Calu3 (cell line): ENCODE results near the gene IFITM1. TPM values are rescaled to one million over a fixed set of nuclear protein-coding genes. Genes with fewer than 3 reads are reported as not detected.
"Not testable (repeated sequence)": the region's sequence is repeated elsewhere in the genome, so short reads cannot be mapped to it uniquely, and the experiment has no call there.

Source experiments
- BruUV-seq: library from RNA; stranded (reverse); fragments of 400-500 nt; replicated peaks from 2 replicates; lab custom pipeline; 2021; lab: Mats Ljungman, UMichigan
- CTCF ChIA-PET: fragments of 300-600 bp; sonication (Branson Sonifier 250); formaldehyde crosslinking; loops from one replicate; lab custom pipeline; 2022; ENCODE audit warnings: antibody characterized with exemption; lab: Charles Lee
- DNase-seq: peaks from one replicate; pipeline ENCODE4 v3.0.0; 2022
- H3K27ac Mint-ChIP-seq: one replicate; pipeline ENCODE4 v1.8.0; 2022; ENCODE audit warnings: mixed read lengths; ENCODE audit not compliant: unreplicated experiment
- H3K27me3 Mint-ChIP-seq: one replicate; pipeline ENCODE4 v1.8.0; 2022; ENCODE audit warnings: mixed read lengths; ENCODE audit not compliant: unreplicated experiment
- H3K36me3 Mint-ChIP-seq: one replicate; pipeline ENCODE4 v1.8.0; 2022; ENCODE audit warnings: mild to moderate bottlenecking, moderate library complexity, mixed read lengths; ENCODE audit not compliant: insufficient read depth, unreplicated experiment
- H3K4me1 Mint-ChIP-seq: one replicate; pipeline ENCODE4 v1.8.0; 2022; ENCODE audit warnings: mild to moderate bottlenecking, low read depth, mixed read lengths; ENCODE audit not compliant: unreplicated experiment
- H3K4me3 Mint-ChIP-seq: one replicate; pipeline ENCODE4 v1.8.0; 2022; ENCODE audit warnings: mild to moderate bottlenecking, low read depth, moderate library complexity, mixed read lengths; ENCODE audit not compliant: unreplicated experiment
- H3K9me3 Mint-ChIP-seq: one replicate; pipeline ENCODE4 v1.8.0; 2022; ENCODE audit warnings: low read depth, mixed read lengths; ENCODE audit not compliant: unreplicated experiment
- intact Hi-C: fragments of 100-400 bp; cut with micrococcal nuclease; formaldehyde crosslinking; loops from one replicate; pipeline ENCODE4 v1.10.0; 2022; ENCODE audit not compliant: unreplicated experiment
- total RNA-seq: library from RNA; stranded (reverse); gene quantifications from 2 replicates; pipeline ENCODE4 v1.2.3, GENCODE V29; 2022
- TF ChIP-seq, protein P1 (sequence below): fragments of 200-600 bp; IDR thresholded peaks from one replicate; pipeline ENCODE4 v1.8.0; 2022; ENCODE audit warnings: antibody characterized with exemption; ENCODE audit not compliant: unreplicated experiment

The IFITM1 gene
- total RNA-seq, 1 experiment from 2014 or later, result 45.6 TPM

- intact Hi-C loops, BruUV-seq, DNase-seq, H3K9me3 Mint-ChIP-seq: not testable (repeated sequence)
- Mint-ChIP-seq H3K27ac (peak overlapping the region; percentile 31), H3K36me3 (peaks cover 13% of the 10 kb centered on the region), H3K4me1 (peaks cover 19% of the 10 kb centered on the region), H3K27me3 (peaks cover 26% of the 10 kb centered on the region), H3K4me3 (peak overlapping the region; percentile 80)
- CTCF ChIA-PET, result interaction anchor here (0.6 kb wide), 1 partner anchor 10 kb away, joined by 3 read pairs; no protein-coding TSS in a partner anchor
Observed at GRCh38 chr11:319121-319887, 5.5 kb downstream of the IFITM1 start.

- DNase-seq, CTCF ChIA-PET, BruUV-seq, H3K9me3 Mint-ChIP-seq: not testable (repeated sequence)
- Mint-ChIP-seq H3K4me1 (peaks cover 16% of the 10 kb centered on the region), H3K27ac (peak overlapping the region; percentile 45), H3K4me3 (peak overlapping the region; percentile 80), H3K36me3 (peaks cover 13% of the 10 kb centered on the region), H3K27me3 (peaks cover 20% of the 10 kb centered on the region)
- intact Hi-C loops, result loop anchor here (1.0 kb wide), 1 partner anchor 13 kb away; the partner anchor contains the start of gene IFITM2
Observed at GRCh38 chr11:319888-320273, 6.0 kb downstream of the IFITM1 start.

GRCh38 chr11:324156-324555, 10.3 kb downstream of the IFITM1 start:
- Mint-ChIP-seq H3K4me3 (no peak overlapping the region), H3K9me3 (no peaks in the 10 kb centered on the region), H3K27me3 (peaks cover 17% of the 10 kb centered on the region), H3K4me1 (peaks cover 16% of the 10 kb centered on the region), H3K36me3 (peaks cover 16% of the 10 kb centered on the region), H3K27ac (no peak overlapping the region)
- no peak for DNase-seq
- no TSS peak for BruUV-seq
- TF ChIP-seq, protein P1, sequence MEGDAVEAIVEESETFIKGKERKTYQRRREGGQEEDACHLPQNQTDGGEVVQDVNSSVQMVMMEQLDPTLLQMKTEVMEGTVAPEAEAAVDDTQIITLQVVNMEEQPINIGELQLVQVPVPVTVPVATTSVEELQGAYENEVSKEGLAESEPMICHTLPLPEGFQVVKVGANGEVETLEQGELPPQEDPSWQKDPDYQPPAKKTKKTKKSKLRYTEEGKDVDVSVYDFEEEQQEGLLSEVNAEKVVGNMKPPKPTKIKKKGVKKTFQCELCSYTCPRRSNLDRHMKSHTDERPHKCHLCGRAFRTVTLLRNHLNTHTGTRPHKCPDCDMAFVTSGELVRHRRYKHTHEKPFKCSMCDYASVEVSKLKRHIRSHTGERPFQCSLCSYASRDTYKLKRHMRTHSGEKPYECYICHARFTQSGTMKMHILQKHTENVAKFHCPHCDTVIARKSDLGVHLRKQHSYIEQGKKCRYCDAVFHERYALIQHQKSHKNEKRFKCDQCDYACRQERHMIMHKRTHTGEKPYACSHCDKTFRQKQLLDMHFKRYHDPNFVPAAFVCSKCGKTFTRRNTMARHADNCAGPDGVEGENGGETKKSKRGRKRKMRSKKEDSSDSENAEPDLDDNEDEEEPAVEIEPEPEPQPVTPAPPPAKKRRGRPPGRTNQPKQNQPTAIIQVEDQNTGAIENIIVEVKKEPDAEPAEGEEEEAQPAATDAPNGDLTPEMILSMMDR, result no peak
- intact Hi-C loops, result no loop called here
- CTCF ChIA-PET, result no interaction called here

GRCh38 chr11:324593-325517, 11.0 kb downstream of the IFITM1 start:
- H3K4me1 Mint-ChIP-seq, H3K4me3 Mint-ChIP-seq, BruUV-seq, intact Hi-C loops, H3K27ac Mint-ChIP-seq, H3K9me3 Mint-ChIP-seq, CTCF ChIA-PET, DNase-seq: not testable (repeated sequence)
- Mint-ChIP-seq H3K36me3 (peaks cover 11% of the 10 kb centered on the region), H3K27me3 (peaks cover 17% of the 10 kb centered on the region)

- H3K27ac Mint-ChIP-seq, result no peak overlapping the region
Observed at GRCh38 chr11:325796-326591, 12.2 kb downstream of the IFITM1 start.

More at GRCh38 chr11:325796-326591, 12.2 kb downstream of the IFITM1 start:
- TF ChIP-seq, protein P1, result no peak
- DNase-seq, result no peak
- Mint-ChIP-seq H3K4me3 (no peak overlapping the region), H3K27me3 (peaks cover 21% of the 10 kb centered on the region), H3K36me3 (peaks cover 4% of the 10 kb centered on the region), H3K4me1 (no peaks in the 10 kb centered on the region), H3K9me3 (no peaks in the 10 kb centered on the region)
- no TSS peak for BruUV-seq
- CTCF ChIA-PET, result interaction anchor here (0.7 kb wide), 1 partner anchor 46 kb away, joined by 3 read pairs; no protein-coding TSS in a partner anchor
- intact Hi-C loops, result no loop called here
